Effector CD8-positive, alpha-beta T cell (primary cell): Measurements from ENCODE around the gene TMIGD3.
A peak's percentile ranks its signal among the peaks of the same experiment; 100 is the strongest.

Experiments
- DNase-seq: peaks from one replicate; lab custom pipeline; 2025; lab: John Stamatoyannopoulos, UW

Gene TMIGD3

GRCh38 chr1:111475701-111476100 lies 27.7 kb downstream of the TMIGD3 start:
- no peak for DNase-seq

DNA sequence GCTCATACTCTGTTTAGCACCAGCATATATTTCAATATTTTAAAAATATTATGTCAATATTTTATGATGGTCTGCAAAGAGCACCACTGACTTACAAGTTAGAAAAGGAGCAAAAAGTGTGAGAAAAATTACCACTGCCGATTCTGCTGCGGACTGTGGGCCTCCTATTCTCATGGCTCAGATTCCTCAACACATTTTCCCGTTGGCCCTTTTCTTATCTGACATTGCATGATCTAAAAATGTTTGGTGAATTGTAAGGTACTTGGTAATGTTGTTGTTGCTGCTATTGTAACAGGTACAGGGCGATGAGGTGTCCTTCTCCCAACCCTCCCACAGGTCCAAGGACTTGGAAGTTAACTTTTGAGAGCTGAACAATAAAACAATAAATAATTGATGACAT lies 28.9 kb downstream of the TMIGD3 start:
- DNase-seq, result no peak

- no peak for DNase-seq
Measured at GRCh38 chr1:111474106-111474505, 29.3 kb downstream of the TMIGD3 start.

GRCh38 chr1:111471538-111471937 lies 31.9 kb downstream of the TMIGD3 start:
- DNase-seq, result no peak

DNA sequence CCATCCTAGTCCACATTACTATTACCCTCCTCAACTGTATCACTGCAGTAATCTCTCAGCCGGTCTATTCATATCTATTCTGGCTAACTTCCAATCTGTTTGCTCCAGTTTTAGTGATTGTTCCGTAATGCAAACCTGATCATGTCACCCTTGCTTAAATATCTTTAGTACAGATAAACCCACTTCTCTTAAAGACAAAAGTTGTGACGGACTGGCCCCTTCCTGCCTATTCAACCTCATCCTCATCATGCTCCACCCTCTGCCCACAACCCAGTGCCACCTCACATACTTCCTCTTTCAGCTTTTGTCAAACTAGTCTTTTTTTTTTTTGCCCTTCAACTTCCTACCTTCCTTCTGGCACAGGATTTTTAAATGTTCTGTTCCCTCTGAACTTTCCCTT lies 32.4 kb downstream of the TMIGD3 start:
- peak; percentile 13 for DNase-seq

- DNase-seq, result no peak
Measured at GRCh38 chr1:111470596-111470995, 32.8 kb downstream of the TMIGD3 start.

- DNase-seq, result no peak
Measured at GRCh38 chr1:111469539-111469938, 33.9 kb downstream of the TMIGD3 start.

DNA sequence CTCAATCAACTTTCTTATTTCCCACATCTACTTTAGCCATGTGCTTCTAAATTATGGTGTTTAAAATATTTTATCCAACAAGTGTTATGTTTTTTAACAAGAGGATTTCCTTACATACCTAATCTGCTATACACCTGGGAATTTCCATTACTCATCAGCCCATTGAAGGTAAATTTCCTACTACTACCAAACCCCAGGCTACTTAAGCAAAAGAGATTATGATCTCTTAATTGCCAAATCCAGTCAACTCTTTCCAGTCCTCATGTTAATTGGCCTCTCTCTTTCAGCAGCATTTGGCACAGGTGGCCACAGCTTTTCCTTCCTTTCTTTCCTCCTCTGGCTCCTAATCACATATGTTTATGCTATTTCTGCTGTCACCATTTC lies 34.7 kb downstream of the TMIGD3 start:
- no peak for DNase-seq

DNA sequence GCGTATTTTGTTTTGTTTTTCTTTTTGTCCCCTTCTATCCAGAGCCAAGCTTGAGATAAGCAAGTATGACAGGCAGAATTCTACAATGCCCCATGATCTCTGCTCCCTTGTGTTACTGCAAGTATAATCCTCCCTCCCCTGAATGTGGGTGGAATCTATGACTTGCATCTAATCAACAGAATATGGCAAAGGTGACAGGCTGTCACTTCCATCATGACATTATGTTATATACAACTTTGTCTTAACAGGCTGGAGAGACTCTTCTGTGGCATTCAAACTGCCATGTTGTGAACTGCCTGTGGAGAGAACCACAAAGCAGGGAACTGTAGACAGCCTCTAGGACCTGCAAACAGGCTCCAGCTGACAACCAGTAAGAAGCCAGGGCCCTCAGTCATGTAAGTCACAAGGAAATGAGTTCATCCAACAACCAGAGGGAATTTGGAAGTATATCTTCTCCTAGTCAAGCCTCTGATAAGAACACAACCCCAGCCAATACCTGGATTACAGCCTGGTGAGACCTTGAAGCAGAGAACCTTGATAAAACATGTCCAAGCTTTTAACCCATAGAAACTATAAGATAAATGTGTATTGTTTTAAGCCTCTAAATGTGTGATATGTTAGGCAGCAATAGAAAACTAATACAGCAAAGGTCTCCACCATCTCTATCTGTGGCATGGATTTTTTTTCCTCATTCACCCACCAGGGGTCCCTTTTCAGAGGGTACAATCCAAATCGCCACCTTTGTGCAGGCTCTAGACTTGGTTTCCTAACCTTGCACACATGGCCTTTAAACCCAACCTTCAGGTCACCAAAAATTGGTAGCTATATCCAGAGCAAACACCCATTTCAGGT lies 35.3 kb downstream of the TMIGD3 start:
- DNase-seq, result no peak

- no peak for DNase-seq
Measured at GRCh38 chr1:111466480-111466879, 37.0 kb downstream of the TMIGD3 start.

DNA sequence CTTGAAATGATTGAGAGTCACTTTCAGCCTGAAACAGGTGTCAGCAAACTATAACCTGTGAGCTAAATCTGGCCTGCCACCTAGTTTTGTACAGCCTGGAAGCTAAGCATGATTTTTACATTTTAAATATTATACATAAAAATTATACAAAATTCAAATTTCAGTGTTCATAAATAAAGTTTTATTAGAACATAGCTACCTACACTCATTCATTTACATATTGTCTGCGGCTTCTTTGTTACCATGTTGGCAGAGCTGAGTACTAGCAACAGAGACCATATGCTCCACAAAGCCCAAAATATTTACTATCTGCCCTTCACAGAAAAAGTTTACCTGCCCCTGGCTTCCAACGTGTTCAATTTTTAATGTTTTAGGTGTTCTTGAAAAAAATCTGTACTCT lies 37.7 kb downstream of the TMIGD3 start:
- no peak for DNase-seq

DNA sequence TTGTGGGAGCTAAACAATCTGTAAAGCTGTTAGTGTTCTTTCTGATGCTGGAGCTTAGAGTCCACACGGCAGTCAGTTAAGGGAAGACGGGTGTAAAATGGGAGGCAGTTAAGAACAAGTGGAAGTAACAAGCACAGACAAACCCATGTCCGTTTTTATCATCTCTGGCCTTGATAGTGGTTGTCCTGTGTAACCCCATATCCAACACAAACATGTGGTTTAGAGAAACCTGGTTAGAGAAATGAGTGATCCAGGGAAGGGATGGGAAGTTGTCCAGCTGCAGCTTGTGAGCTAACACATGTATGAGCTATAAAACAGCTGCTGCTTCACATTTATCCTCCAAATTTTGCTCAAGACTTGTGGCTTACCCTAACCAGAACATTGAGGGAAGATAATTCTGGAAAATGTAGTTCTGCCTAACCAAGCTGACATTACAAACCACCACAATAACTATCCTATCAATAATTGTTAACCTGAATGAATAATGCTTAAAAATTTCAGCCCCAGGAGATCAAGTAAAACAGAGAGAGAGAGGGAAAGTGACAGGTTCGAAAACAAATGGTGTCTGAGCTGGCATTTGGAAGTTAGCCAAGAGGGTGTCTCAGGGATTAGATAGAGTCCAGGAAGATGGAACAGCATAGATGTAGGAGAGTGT lies 40.3 kb downstream of the TMIGD3 start:
- DNase-seq, result no peak

DNA sequence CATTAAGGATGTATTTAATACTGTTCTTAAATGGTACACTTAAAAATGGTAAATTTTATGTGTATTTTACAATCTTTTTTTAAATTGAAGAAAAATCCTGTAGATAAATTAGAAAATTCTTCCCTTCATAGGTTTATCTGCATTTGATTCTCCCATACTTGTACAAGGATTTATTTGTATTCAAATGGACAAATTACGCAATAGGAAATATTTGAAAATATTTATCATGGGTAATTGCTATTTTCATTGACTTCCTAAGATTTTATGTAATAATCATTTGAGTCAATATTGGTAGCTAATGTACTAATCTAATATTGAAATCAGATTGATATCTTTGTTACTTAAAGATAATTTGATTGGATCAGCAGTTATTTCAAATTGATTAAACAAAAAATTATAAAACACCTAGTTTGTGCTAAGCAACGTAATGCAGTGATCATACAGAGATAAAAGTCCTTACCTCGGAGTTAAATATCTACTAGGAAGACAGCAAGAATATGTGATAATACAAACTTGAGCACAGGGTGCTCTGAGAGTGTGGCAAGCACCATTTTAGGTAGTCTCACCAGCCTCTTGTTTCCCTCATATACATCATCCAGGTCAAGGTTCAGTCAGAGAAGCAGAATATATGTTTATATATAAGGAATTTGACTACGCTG lies 40.9 kb downstream of the TMIGD3 start:
- no peak for DNase-seq

DNA sequence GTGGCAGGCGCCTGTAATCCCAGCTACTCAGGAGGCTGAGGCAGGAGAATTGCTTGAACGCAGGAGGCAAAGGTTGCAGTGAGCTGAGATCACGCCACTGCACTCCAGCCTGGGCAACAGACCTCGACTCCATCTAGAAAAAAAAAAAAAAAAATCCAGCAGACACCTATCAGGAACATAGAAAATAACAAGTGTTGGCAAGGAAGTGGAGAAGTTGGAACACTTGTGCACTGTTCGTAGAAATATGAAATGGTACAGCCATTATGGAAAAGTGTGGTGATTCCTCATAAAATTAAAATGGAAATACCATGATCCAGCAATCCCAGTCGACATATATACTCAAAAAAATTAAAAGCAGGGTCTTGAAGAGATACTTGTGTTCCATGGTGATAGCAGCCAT lies 41.7 kb downstream of the TMIGD3 start:
- no peak for DNase-seq

DNA sequence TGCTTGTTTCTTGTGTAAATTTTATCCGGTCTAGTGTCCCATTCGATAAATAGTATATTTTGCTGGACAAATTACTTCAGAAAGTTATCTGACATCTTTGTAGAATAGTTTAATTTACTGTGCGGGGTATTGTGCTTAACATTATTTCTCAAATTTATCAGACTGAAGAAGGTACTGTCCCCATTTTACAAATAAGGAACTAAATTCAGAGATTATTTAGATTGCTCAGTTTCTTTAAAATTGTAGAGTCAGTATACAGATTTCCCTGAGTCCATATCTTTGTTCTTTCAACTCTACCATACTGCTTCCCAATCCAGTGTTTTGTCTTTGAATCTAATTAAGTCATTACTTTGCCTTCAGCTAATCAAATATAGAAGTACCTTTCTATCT lies 47.8 kb downstream of the TMIGD3 start:
- no peak for DNase-seq

GRCh38 chr1:111454859-111455641 lies 48.4 kb downstream of the TMIGD3 start:
- DNase-seq, result no peak

- no peak for DNase-seq
Measured at GRCh38 chr1:111453706-111454105, 49.7 kb downstream of the TMIGD3 start.

DNA sequence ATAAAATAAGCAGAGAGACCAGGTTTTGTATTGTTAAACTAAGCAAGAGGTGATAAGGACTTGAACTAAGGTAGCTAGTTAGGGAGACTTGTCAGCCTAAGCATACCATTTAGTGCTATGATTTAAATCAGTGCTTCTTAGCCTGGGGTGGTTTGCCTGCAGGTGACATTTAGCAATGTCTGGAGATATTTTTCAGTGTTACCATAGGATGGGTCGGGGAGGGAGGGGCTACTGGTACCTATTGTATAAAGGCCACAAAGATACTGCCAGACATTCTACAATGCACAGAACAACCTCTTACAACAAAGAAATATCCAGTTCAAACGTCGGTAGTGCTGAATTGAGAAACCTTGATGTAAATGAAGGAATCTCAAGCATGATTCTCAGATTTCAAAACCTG lies 50.9 kb downstream of the TMIGD3 start:
- DNase-seq, result no peak

DNA sequence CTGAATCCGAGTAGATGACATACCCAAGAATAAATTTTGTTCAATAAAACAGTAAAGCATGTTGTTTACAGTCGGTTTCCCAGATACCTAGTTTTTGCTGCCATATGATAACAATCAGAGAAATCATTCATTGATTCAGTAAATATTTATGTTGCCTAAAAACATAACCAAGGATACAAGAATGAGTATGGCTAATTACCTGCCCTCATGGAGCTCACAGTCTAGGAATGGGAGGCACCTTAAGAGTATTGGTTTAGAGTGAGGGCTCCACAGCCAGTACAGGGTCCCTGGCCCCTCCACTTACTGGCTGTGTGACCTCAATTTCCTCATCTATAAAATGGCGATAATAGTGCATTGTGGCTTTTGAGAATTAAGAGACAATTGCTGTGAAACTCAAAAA lies 53.2 kb downstream of the TMIGD3 start:
- DNase-seq, result no peak

DNA sequence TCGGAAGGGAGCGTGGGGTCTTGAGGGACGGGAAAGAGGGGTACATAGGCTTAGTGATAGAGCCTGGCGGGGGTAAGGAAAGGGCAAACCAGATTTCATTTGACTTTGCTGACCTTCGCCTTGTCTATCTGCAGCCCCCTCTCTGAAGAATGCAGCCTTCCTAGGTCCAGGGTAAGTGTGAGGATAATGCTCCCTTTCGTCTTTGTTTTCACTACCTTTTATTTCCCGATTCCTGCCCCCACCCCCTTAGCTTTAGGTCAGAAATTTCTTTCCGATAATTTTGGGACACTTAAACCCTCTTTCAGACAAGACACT lies 53.8 kb downstream of the TMIGD3 start:
- no peak for DNase-seq

GRCh38 chr1:111448918-111449702 lies 54.3 kb downstream of the TMIGD3 start, which contains the start of the genes ATP5PB and WDR77:
Gene ATP5PB (plus strand): TSS chr1:111449464. CDS start chr1:111449542, 78 bp downstream.
Gene WDR77 (minus strand): TSS chr1:111449256. CDS start chr1:111449169, 87 bp downstream.
- DNase-seq, result peak; percentile 84
